GM23338 (cell line): Measurements from ENCODE around the gene CHAD. TPM values are rescaled to one million over a fixed set of nuclear protein-coding genes. Genes with fewer than 3 reads are reported as not detected.

Source experiments
- ATAC-seq: fragments of 200-7000 bp; cut with Tn5 transposase; 3 replicates; pipeline ENCODE4 v1.9.1; 2020
- DNase-seq: peaks from one replicate; pipeline ENCODE4 v3.0.0-alpha.2; 2015; ENCODE audit warnings: low spot score
- H2AFZ ChIP-seq: fragments of 200-600 bp; sonication (generic); 2 replicates; pipeline ENCODE4 v1.8.0; 2016; ENCODE audit warnings: antibody characterized with exemption, mild to moderate bottlenecking, moderate library complexity
- H3F3A ChIP-seq: fragments of 200-600 bp; sonication (generic); replicated peaks from 2 replicates; pipeline ENCODE4 v1.8.0; 2017; ENCODE audit warnings: antibody characterized with exemption, mixed run types, low read depth
- H3K27ac ChIP-seq: fragments of 200-600 bp; sonication (generic); 2 replicates; pipeline ENCODE4 v1.6.1; 2016; ENCODE audit warnings: low read depth
- H3K27me3 ChIP-seq: fragments of 200-600 bp; sonication (generic); 2 replicates; pipeline ENCODE4 v1.8.0; 2016; ENCODE audit warnings: mild to moderate bottlenecking, mixed run types, moderate library complexity; ENCODE audit not compliant: insufficient read depth
- H3K36me3 ChIP-seq: fragments of 200-600 bp; sonication (generic); 2 replicates; pipeline ENCODE4 v1.8.0; 2016; ENCODE audit warnings: mild to moderate bottlenecking; ENCODE audit not compliant: insufficient read depth
- H3K4me1 ChIP-seq: fragments of 200-600 bp; sonication (generic); 2 replicates; pipeline ENCODE4 v1.8.0; 2016; ENCODE audit warnings: mild to moderate bottlenecking, moderate library complexity; ENCODE audit not compliant: insufficient read depth
- H3K4me2 ChIP-seq: fragments of 200-600 bp; sonication (generic); 2 replicates; pipeline ENCODE4 v1.7.1; 2017; ENCODE audit warnings: mixed run types
- H3K4me3 ChIP-seq: fragments of 200-600 bp; sonication (generic); 2 replicates; pipeline ENCODE4 v1.6.1; 2016; ENCODE audit warnings: mixed run types
- H3K79me2 ChIP-seq: fragments of 200-600 bp; sonication (generic); replicated peaks from 2 replicates; pipeline ENCODE4 v1.8.0; 2017; ENCODE audit warnings: mild to moderate bottlenecking; ENCODE audit not compliant: insufficient read depth
- H3K9me2 ChIP-seq: fragments of 200-600 bp; sonication (generic); 2 replicates; pipeline ENCODE4 v1.8.0; 2017; ENCODE audit not compliant: insufficient read depth
- H4K20me1 ChIP-seq: fragments of 200-600 bp; sonication (generic); replicated peaks from 2 replicates; pipeline ENCODE4 v1.8.0; 2017; ENCODE audit warnings: mild to moderate bottlenecking; ENCODE audit not compliant: insufficient read depth
- H3K27ac Mint-ChIP-seq: 2 replicates; pipeline ENCODE4 v1.8.0; 2020; ENCODE audit warnings: inconsistent platforms, mild to moderate bottlenecking, moderate library complexity, mixed read lengths
- H3K27me3 Mint-ChIP-seq: 3 replicates; pipeline ENCODE4 v1.8.0; 2022; ENCODE audit warnings: low read depth, mild to moderate bottlenecking, moderate library complexity, mixed read lengths, inconsistent platforms; ENCODE audit not compliant: insufficient read depth, poor library complexity
- H3K36me3 Mint-ChIP-seq: 3 replicates; pipeline ENCODE4 v1.8.0; 2021; ENCODE audit warnings: low read depth, mild to moderate bottlenecking, inconsistent platforms, moderate library complexity, mixed read lengths
- H3K4me1 Mint-ChIP-seq: 3 replicates; pipeline ENCODE4 v1.8.0; 2020; ENCODE audit warnings: mild to moderate bottlenecking, inconsistent platforms, mixed read lengths
- H3K4me3 Mint-ChIP-seq: 3 replicates; pipeline ENCODE4 v1.8.0; 2021; ENCODE audit warnings: moderate library complexity, mild to moderate bottlenecking, inconsistent platforms, mixed read lengths
- H3K9me3 Mint-ChIP-seq: 3 replicates; pipeline ENCODE4 v1.8.0; 2020; ENCODE audit warnings: moderate library complexity, mild to moderate bottlenecking, inconsistent platforms, mixed read lengths
- NANOG ChIP-seq: IDR thresholded peaks from 2 replicates; pipeline ENCODE4 v1.6.1; 2016; ENCODE audit warnings: antibody characterized with exemption, borderline replicate concordance
- STAT1 ChIP-seq: IDR thresholded peaks from one replicate; pipeline ENCODE4 v1.6.1; 2016; ENCODE audit warnings: antibody characterized with exemption; ENCODE audit not compliant: unreplicated experiment
- ZNF331 ChIP-seq: fragments of 250-450 bp; sonication (Bioruptor Pico); IDR thresholded peaks from 2 replicates; pipeline ENCODE4 v1.5.0; 2020; ENCODE audit warnings: low read depth, mild to moderate bottlenecking, moderate library complexity
- polyA plus RNA-seq: library from polyadenylated mRNA; unstranded; fragments of >200 nt; fragmentation: Nextera tagmentation; extraction: Ambion mirVana; gene quantifications from 2 replicates; pipeline ENCODE4 v1.2.1, GENCODE V29; 2016
- total RNA-seq: library from RNA; depleted of rRNA; stranded (reverse); fragments of >200 nt; shearing (Covaris generic); gene quantifications from 2 replicates; pipeline ENCODE4 v1.2.3, GENCODE V29; 2014
- TF ChIP-seq, protein P1 (sequence below): fragments of 250-450 bp; sonication (Bioruptor Pico); IDR thresholded peaks from 2 replicates; pipeline ENCODE4 v1.5.0; 2020; ENCODE audit warnings: mild to moderate bottlenecking, moderate library complexity

CHAD gene
- total and polyA plus RNA-seq, 2 experiments from 2014 or later: 0.18 TPM; not detected in 1

DNA sequence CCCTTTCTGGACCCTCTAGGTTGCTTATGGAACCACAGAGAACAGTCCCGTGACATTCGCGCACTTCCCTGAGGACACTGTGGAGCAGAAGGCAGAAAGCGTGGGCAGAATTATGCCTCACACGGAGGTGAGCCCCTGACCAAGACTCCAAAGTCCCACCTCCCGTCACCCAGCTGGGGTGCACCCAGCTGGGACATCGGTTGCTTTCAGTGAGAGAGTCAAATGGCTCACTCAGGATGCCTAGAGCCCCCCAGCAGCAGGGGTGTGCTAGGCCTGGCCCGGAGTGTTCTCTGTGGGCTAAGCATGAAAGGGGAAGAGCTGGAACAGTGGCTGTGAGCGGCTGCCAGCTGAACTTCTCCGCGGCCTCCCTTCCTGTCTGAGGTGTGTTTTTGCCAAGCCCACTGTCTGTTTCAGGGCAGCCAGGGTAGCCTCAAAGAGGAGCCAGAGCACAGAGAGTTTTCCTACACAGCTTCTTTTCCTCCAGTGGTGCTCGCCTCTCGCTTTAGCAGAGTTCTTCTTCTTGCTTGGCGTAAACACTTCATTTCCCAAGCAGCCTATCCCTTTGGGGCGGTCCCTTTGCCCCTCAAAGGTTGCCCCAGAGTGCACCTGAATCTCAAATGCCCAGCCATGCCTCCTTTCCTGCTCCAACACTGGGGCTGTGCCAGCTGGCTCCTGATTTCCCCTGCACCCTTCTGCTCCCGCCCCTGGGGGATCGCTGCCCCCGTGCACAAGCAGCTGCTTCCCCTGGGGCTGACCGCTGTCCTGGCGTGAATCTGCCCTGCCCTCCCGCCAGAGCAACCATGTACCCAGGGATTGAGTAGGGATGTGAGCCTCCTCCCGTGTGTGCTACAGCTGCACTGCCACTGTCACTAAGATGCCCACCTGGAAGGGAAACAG lies 2.6 kb upstream of the CHAD start (continued):
- TF ChIP-seq, protein P1, sequence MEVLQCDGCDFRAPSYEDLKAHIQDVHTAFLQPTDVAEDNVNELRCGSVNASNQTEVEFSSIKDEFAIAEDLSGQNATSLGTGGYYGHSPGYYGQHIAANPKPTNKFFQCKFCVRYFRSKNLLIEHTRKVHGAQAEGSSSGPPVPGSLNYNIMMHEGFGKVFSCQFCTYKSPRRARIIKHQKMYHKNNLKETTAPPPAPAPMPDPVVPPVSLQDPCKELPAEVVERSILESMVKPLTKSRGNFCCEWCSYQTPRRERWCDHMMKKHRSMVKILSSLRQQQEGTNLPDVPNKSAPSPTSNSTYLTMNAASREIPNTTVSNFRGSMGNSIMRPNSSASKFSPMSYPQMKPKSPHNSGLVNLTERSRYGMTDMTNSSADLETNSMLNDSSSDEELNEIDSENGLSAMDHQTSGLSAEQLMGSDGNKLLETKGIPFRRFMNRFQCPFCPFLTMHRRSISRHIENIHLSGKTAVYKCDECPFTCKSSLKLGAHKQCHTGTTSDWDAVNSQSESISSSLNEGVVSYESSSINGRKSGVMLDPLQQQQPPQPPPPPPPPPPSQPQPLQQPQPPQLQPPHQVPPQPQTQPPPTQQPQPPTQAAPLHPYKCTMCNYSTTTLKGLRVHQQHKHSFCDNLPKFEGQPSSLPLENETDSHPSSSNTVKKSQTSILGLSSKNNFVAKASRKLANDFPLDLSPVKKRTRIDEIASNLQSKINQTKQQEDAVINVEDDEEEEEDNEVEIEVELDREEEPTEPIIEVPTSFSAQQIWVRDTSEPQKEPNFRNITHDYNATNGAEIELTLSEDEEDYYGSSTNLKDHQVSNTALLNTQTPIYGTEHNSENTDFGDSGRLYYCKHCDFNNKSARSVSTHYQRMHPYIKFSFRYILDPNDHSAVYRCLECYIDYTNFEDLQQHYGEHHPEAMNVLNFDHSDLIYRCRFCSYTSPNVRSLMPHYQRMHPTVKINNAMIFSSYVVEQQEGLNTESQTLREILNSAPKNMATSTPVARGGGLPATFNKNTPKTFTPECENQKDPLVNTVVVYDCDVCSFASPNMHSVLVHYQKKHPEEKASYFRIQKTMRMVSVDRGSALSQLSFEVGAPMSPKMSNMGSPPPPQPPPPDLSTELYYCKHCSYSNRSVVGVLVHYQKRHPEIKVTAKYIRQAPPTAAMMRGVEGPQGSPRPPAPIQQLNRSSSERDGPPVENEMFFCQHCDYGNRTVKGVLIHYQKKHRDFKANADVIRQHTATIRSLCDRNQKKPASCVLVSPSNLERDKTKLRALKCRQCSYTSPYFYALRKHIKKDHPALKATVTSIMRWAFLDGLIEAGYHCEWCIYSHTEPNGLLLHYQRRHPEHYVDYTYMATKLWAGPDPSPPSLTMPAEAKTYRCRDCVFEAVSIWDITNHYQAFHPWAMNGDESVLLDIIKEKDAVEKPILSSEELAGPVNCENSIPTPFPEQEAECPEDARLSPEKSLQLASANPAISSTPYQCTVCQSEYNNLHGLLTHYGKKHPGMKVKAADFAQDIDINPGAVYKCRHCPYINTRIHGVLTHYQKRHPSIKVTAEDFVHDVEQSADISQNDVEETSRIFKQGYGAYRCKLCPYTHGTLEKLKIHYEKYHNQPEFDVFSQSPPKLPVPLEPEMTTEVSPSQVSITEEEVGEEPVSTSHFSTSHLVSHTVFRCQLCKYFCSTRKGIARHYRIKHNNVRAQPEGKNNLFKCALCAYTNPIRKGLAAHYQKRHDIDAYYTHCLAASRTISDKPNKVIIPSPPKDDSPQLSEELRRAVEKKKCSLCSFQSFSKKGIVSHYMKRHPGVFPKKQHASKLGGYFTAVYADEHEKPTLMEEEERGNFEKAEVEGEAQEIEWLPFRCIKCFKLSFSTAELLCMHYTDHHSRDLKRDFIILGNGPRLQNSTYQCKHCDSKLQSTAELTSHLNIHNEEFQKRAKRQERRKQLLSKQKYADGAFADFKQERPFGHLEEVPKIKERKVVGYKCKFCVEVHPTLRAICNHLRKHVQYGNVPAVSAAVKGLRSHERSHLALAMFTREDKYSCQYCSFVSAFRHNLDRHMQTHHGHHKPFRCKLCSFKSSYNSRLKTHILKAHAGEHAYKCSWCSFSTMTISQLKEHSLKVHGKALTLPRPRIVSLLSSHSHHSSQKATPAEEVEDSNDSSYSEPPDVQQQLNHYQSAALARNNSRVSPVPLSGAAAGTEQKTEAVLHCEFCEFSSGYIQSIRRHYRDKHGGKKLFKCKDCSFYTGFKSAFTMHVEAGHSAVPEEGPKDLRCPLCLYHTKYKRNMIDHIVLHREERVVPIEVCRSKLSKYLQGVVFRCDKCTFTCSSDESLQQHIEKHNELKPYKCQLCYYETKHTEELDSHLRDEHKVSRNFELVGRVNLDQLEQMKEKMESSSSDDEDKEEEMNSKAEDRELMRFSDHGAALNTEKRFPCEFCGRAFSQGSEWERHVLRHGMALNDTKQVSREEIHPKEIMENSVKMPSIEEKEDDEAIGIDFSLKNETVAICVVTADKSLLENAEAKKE (CRISPR knock-in tag): no peak

DNA sequence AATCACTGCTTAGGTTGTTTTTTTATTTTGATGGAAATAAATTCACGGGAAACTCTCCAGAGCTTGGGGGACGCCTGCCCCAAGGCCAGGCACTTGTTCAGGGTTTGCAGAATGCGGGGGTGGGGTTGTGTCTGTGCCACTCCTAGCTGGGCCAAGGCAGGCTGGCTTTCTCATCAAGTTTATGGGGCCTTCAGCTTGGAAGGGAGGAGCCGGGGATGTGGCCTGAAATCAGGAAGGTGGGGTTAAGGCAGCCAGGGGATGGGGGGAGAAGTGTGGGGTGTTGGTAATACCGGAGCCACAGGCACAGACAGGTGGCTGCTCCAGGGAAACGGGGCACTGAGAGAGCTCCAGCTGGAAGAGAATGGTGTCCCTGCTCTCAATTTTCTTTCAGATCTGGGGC lies 1.7 kb upstream of the CHAD start:
- Histone ChIP-seq H4K20me1 (peaks cover 7% of the 10 kb centered on the region; the same call in 1 of the 2 replicates), H2AFZ (no peak overlapping the region), H3K36me3 (no peaks in the 10 kb centered on the region), H3K4me1 (peaks cover 16% of the 10 kb centered on the region; the same call in 1 of the 2 replicates), H3K4me3 (no peak overlapping the region), H3K4me2 (no peak overlapping the region), H3K9me2 (no peaks in the 10 kb centered on the region), H3K79me2 (no peaks in the 10 kb centered on the region), H3F3A (0 out of 2 replicates have a peak, but pooled peaks cover 4% of the 10 kb centered on the region), H3K27ac (no peak overlapping the region), H3K27me3 (peaks cover 36% of the 10 kb centered on the region)
- H3K9me3 Mint-ChIP-seq: no peaks in the 10 kb centered on the region; the same call in 2 of the 3 replicates
- H3K27ac Mint-ChIP-seq: no peak overlapping the region
- peaks cover 4% of the 10 kb centered on the region; the same call in 1 of the 3 replicates for H3K36me3 Mint-ChIP-seq
- H3K27me3 Mint-ChIP-seq: peaks cover 37% of the 10 kb centered on the region
- no peak for DNase-seq
- ATAC-seq: no peak
- peaks cover 21% of the 10 kb centered on the region for H3K4me1 Mint-ChIP-seq
- H3K4me3 Mint-ChIP-seq: no peak overlapping the region
- TF ChIP-seq, protein P1 (CRISPR knock-in tag): no peak
- TF ChIP-seq STAT1: no peak
- TF ChIP-seq NANOG: no peak
- TF ChIP-seq ZNF331: no peak
